ENCODE results near the gene NGLY1. TPM values are rescaled to one million over a fixed set of nuclear protein-coding genes. Genes with fewer than 3 reads are reported as not detected.
A peak's percentile ranks its signal among the peaks of the same experiment; 100 is the strongest.

NGLY1 gene
- polyA plus RNA-seq, 5 donors, result 34.1 to 49.4 (median 42.0) TPM

DNA sequence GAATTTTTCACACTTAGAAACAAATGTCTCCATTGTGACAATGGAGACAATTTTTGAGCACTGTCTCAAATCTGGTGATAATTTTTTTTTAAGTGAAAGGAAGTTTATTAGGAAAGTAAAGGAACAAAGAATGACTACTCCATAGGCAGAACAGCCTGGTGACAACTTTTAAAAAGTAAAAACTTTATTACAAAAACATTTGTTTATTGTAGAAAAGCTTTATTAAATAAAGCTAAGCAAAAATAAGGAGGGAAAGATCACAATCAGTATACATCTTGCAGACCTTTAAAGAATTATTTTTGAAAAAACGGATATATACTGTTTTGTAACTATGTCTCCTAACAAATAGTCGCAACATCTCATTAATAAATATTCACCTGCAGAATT is 6.0 kb upstream of the NGLY1 start:
- no peak for DNase-seq

DNA sequence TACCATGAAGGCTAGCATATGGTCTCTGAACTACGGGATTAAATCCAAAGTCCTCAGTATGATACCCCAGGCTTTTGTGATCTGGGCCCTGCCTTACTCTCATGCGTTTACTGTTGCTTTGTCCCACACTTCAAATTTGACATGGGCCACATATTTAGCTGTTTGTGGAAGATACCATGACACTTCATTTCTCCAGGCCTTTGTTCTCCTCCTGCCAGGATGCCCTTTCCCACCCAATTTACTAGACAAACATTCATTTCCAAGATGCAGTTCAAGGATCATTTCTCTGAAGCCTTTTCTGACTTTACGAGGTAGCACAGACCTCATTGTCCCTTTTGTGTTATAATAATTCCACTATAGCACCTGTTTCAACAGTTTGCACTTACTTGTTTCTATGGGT is 4.4 kb upstream of the NGLY1 start:
- DNase-seq, result no peak

DNA sequence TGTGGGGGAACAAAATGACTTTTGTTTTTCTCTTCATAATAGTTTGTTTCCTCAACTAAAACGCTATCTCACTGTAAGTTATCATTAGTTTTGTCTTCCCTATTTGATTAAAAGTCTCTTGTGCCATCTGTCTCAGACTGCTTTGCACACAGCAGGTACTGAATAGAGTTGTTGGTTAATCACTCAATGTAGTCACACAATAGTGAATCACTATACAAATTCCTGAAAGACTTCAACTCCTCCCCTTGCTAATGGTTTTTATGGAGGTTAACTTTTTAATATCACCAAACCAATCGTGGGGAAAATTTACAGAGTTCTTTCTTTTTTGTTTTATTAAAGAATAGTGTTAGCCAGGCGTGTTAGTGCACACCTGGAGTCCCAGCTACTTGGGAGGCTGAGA is 2.6 kb upstream of the NGLY1 start:
- DNase-seq, result no peak

DNA sequence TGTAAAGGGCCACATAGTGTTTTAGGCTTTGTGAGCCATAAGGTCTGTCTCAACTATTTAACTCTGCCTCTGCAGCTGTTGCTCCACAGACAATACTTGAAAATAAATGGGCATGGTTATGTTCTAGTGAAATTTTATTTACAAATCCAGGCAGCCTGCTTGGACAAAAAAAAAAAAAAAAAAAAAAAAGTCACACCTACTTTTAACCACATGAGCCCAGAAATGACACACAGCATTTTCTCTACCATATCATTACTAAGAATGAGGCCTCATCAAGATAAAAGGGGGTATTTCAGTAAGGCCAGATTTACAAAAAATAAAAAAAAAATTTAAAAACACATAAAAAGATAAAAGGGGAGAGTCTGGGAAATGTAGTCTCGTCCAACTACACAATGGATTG is 1.7 kb upstream of the NGLY1 start:
- no peak for DNase-seq

DNA sequence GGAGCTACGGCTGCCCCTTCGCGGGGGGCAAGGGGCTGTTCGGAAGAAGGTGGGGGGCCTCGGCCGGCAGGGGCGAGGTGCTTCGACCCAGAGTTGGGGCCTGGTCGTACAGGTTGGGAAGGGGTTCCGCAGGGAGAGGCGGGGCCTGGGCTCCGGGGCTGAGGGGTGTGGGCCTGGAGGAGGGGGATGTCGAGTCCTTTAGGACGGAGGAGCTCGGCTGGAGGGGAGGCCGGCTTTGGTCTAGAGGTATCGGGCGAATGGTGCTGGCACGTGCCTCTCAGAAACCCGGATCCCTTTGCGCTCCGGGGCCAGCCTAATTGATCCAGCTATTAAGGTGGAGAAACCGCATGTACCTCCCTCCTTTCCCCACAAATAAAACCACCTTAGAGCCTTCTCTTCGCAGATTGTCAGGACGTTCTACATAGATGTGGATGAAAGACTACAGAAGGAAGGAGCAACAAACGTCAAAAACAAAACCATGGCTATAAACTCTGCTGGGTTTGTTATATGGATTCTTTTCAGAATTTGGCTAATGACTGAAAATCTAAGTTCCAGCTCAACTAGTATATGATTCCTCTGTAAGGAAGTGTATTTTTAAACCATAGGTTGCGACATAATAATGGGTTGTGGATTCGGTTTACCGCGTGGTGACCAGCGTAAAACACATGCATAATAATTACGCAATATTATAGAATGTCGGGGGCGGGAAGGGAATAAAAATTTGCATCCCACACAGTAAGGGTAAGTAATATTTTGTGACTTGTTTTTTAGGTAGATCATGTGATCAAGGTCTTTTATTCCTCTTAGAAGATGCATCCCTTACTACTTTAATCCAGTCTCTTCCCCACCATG is 644 bp upstream of the NGLY1 start:
- DNase-seq, result peak; percentile 70 to 71

DNA sequence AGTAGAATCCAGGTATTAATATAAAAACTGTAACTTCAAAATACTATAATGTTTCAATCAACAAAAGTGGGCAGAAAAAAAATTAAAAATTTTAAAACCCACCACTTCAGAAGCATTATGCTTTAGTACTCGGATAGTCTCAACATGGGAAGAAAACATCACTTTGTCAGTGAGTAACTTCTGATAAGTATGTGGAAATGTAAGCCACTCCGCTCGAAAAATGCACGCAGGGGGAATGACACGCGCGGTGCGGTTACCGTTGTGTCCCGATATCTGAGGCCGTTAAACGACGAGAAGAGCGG is 656 bp downstream of the NGLY1 start:
- DNase-seq, result no peak

DNA sequence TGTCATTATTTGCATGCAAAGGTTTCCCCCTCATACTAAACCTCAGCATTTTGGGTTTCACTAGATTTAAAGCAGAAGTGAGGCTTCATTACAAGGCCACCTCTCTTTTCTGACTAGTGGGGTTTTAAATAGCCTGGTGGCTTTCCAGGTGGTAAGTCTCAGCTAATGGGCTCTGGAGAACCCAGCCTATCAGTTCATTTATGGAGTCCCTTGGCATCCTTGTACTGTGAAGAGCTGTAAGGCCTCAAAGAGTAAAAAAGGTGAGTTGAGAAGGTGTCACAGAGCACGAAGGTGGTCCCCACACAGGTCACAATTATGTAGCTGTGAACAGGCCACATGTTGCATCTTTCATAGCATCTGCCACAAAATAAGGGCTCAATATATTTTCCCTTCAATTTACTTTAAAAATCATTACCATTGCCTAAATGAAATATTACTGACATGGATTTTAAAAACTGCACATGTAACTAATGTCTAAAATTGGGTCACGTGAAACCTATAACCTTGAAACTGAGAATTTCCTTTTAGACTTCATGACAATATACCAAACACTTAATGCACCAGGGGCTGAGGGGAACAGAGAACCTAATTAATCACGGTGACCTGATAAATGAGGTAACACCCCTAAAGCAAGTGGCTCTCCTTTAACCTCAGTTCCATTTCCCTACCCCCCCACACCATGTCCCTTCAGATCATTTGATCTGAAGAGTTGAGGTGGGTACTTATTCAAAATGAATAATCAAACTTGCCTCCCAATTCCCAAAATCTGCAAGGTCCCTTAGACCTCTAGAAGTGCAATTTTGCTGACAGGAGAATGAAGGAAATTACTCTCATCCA is 1.3 kb downstream of the NGLY1 start:
- DNase-seq, result no peak

DNA sequence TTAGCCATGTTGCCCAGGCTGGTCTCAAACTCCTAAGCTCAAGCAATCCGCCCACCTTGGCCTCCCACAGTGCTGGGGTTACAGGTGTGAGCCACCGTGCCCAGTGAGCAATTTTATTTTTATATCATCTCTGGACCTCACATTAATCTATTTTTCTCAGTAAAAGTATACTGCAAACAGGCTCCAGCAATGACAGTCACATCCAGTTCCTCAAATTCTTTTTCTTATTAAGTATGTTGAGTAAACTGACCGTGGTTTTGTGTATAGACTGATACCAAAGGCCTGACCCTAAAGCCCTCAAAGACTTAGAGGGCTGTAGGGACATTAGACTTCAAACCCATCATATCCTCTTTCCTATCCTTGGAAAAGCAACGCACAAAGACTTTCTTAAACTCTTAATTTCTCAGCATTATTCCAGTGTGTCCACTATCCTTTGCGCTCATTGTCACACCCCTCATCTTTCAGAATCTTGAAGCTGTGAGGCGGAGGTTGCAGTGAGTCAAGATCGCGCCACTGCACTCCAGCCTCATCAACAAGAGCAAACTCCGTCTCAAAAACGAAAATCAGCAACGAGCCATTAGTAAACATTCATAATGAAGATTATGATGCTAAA is 2.0 kb downstream of the NGLY1 start:
- DNase-seq, result no peak

DNA sequence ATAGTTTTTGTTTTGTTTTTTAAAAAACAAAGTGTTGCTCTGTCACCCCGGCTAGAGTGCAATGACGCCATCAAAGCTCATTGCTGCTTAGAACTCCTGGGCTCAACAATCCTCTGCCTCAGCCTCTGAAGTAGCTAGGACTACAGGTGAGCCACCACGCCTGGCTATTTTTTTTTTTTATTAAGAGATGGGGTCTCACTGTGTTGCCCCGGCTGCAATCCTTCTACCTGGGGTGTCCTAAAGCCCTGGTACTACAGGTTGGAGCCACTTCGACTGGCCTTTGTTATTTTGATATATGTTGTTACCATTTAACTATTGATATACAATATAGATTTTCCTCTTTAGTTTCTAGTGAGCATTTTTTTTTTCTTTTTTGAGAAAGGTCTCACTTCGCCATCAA is 2.6 kb downstream of the NGLY1 start:
- DNase-seq, result no peak

- DNase-seq, result no peak
These were observed 7.3 kb downstream of the NGLY1 start for GRCh38 chr3:25775936-25776335.

- no peak for DNase-seq
These were observed 14.4 kb downstream of the NGLY1 start for GRCh38 chr3:25768851-25769250.

GRCh38 chr3:25751725-25752124 is 31.5 kb downstream of the NGLY1 start:
- no peak for DNase-seq

- no peak for DNase-seq
These were observed 32.2 kb downstream of the NGLY1 start for GRCh38 chr3:25751048-25751447.

DNA sequence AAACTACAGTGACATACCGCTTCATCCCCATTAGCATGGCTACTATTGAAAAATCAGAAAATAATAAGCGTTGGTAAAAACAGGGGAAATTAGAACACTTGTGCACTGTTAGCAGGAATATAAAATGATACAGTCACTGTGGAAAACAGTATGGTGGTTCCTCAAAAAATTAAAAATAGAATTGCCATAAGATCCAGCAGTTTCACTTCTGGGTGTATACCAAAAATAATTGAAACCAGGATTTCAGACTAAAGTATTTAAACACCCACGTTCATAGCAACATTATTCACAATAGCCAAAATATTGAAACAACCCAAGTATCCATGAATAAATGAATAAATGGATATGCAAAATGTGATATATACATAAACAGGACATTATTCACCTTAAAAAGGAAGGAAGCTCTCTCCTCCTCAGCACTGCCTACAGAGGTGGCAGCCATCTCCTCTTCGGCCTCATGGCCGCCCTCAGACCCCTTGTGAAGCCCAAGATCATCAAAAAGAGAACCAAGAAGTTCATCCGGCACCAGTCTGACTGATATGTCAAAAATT is 34.1 kb downstream of the NGLY1 start:
- DNase-seq, result no peak

GRCh38 chr3:25748189-25748588 is 35.1 kb downstream of the NGLY1 start:
- no peak for DNase-seq

- no peak for DNase-seq
These were observed 36.2 kb downstream of the NGLY1 start for GRCh38 chr3:25747033-25747432.

DNA sequence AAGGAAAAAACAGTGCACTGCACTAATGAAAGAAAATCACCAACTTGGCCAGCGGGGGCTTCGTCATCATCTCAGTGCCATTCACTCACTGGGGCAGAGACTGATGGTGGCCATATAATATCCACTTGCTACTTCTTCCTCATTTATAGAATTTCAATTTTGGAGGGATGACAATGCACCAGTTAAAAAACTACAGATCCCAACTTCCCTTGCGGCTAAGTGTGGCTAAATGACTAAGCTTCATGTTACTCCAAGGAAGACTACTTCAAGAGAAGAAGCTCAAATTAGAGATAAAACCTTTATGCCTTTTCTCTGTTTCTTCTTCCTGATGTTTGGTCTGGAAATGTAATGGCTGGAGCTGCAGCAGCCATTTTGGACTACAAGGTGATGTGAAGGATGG is 38.8 kb downstream of the NGLY1 start:
- DNase-seq, result no peak

- no peak for DNase-seq
These were observed 55.1 kb downstream of the NGLY1 start for GRCh38 chr3:25728101-25728500.

- no peak for DNase-seq
These were observed 55.9 kb downstream of the NGLY1 start for GRCh38 chr3:25727316-25727715.

- DNase-seq, result no peak
These were observed 57.4 kb downstream of the NGLY1 start for GRCh38 chr3:25725810-25726209.

DNA sequence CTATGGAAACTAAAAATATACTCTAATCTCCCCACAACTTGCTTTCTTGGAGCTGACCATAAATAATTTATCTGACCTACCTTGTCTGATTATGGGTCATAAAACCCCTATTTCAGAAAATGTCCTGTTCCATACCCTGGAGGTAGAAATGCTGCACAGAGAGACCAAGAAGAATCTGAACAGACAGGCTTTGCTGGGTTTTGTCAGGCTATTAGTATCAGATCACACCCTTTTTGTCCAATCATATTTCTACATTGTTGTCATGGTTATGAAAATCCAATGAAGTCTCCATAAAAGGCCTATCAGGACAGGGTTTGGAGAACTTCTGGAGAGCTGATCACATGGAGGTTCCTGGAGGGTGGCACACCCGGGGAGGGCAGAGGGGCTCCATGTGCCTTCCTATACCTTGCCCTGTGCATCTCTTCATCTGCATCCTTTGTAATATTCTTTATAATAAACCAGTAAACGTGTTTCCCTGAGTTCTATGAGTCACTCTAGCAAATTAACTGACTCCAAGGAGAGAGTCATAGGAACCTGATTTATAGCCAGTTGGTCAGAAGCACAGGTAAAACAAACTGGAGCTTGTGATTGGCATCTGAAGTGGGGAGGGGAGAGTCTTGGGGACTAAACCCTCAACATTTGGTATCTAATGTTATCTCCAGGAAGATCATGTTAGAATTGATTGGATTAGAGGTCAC is 58.1 kb downstream of the NGLY1 start:
- no peak for DNase-seq

GRCh38 chr3:25723802-25724201 is 59.4 kb downstream of the NGLY1 start:
- no peak for DNase-seq

Data from right lung (tissue), 5 donors.